ENCODE results near the gene CTNNA3. TPM values are rescaled to one million over a fixed set of nuclear protein-coding genes. Genes with fewer than 3 reads are reported as not detected.

The CTNNA3 gene
- total RNA-seq, 4 donors from 2014 or later = 1.5 to 9.8 (median 4.3) TPM

- no peaks in the 10 kb centered on the region for H3K4me1 ChIP-seq
- intact Hi-C loops (cut with DNase I; ENCODE audit: low total_unique reads) = no loop called here
- H3K4me3 ChIP-seq = no peak overlapping the region
- H3K27me3 ChIP-seq = no peaks in the 10 kb centered on the region
- no peaks in the 10 kb centered on the region for H3K9me3 ChIP-seq
- no peak overlapping the region for H3K27ac ChIP-seq
- TF ChIP-seq, protein P1, sequence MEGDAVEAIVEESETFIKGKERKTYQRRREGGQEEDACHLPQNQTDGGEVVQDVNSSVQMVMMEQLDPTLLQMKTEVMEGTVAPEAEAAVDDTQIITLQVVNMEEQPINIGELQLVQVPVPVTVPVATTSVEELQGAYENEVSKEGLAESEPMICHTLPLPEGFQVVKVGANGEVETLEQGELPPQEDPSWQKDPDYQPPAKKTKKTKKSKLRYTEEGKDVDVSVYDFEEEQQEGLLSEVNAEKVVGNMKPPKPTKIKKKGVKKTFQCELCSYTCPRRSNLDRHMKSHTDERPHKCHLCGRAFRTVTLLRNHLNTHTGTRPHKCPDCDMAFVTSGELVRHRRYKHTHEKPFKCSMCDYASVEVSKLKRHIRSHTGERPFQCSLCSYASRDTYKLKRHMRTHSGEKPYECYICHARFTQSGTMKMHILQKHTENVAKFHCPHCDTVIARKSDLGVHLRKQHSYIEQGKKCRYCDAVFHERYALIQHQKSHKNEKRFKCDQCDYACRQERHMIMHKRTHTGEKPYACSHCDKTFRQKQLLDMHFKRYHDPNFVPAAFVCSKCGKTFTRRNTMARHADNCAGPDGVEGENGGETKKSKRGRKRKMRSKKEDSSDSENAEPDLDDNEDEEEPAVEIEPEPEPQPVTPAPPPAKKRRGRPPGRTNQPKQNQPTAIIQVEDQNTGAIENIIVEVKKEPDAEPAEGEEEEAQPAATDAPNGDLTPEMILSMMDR (IDR thresholded peaks at IDR 0.05) = no peak
- TF ChIP-seq POLR2A (IDR thresholded peaks at IDR 0.05) = no peak
- no peaks in the 10 kb centered on the region for H3K36me3 ChIP-seq
- no peak for DNase-seq
These were observed 713.1 kb downstream of the CTNNA3 start for GRCh38 chr10:66982792-66983474.

GRCh38 chr10:66982053-66982420 lies 714.0 kb downstream of the CTNNA3 start:
- no peak overlapping the region for H3K27ac ChIP-seq
- H3K27me3 ChIP-seq = no peaks in the 10 kb centered on the region
- H3K4me3 ChIP-seq = no peak overlapping the region
- no peaks in the 10 kb centered on the region for H3K9me3 ChIP-seq
- intact Hi-C loops (cut with DNase I; ENCODE audit: low total_unique reads) = no loop called here
- H3K36me3 ChIP-seq = no peaks in the 10 kb centered on the region
- DNase-seq = no peak
- no peak for TF ChIP-seq POLR2A (IDR thresholded peaks at IDR 0.05)
- TF ChIP-seq, protein P1 (IDR thresholded peaks at IDR 0.05) = no peak
- no peaks in the 10 kb centered on the region for H3K4me1 ChIP-seq

DNA sequence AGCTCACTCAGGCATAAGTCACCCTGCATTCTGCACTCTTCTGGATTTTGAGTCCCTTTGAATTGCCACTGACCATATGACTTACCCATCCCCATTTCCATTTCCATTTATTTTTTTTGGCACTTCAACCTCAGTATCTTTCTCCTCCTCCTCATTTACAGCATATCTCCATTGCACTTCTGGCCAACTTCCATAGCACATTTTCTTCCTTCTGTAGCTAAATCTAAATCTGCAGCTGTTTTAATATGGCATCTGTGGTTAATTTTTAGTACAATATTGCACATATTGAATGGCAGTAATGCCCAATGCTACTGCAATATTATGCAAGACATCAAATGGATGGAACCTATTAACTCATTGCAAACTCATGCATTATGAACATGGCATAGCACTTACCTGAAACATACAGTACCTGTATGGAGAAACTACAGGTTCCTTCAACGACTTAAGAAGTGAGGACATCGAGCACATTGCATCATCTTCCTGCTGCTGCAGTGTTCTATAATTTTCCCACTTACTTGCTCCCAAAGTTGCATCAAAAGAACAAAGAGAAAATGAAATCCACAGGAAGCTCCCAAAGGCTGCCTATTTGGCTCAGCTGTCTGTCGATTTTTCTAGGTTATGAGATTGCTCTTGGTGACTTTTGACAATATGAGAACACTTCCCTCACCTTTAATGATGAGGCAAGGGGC lies 714.5 kb downstream of the CTNNA3 start:
- Histone ChIP-seq H3K27me3 (no peaks in the 10 kb centered on the region), H3K36me3 (no peaks in the 10 kb centered on the region), H3K4me3 (no peak overlapping the region), H3K27ac (no peak overlapping the region), H3K4me1 (no peaks in the 10 kb centered on the region), H3K9me3 (no peaks in the 10 kb centered on the region)
- intact Hi-C loops (cut with DNase I; ENCODE audit: low total_unique reads) = no loop called here
- TF ChIP-seq, protein P1 (IDR thresholded peaks at IDR 0.05) = no peak
- no peak for TF ChIP-seq POLR2A (IDR thresholded peaks at IDR 0.05)
- DNase-seq = no peak

DNA sequence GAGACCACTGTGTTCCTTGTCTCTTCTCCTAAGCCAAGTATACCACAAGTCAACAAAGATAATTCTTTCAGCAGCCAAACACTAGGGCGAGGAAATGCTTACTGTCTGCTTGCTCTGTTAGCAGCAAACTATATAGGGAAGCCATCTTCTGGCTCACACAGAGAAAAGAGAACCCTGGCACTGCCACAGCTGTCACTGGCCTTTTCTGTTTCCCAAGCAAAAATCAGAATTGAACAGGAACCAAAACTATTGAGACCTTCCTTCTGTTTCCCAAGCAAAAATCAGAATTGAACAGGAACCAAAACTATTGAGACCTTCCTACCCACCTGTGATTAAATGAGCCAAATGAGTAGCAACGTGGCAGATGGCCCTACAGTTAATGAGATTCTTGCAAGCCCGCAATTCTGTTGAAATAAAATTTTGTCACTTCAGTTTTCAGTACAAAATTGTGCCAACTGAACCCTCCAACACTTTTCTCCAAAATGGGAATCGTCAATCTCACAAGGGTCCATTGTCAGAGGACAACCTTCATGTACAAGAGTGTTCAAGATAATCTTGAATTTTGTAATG lies 715.7 kb downstream of the CTNNA3 start:
- Histone ChIP-seq H3K9me3 (no peaks in the 10 kb centered on the region), H3K27me3 (no peaks in the 10 kb centered on the region), H3K27ac (no peak overlapping the region), H3K4me1 (no peaks in the 10 kb centered on the region), H3K4me3 (no peak overlapping the region), H3K36me3 (no peaks in the 10 kb centered on the region)
- no peak for DNase-seq
- intact Hi-C loops (cut with DNase I; ENCODE audit: low total_unique reads) = no loop called here
- TF ChIP-seq, protein P1 (IDR thresholded peaks at IDR 0.05) = no peak
- TF ChIP-seq POLR2A (IDR thresholded peaks at IDR 0.05) = no peak

DNA sequence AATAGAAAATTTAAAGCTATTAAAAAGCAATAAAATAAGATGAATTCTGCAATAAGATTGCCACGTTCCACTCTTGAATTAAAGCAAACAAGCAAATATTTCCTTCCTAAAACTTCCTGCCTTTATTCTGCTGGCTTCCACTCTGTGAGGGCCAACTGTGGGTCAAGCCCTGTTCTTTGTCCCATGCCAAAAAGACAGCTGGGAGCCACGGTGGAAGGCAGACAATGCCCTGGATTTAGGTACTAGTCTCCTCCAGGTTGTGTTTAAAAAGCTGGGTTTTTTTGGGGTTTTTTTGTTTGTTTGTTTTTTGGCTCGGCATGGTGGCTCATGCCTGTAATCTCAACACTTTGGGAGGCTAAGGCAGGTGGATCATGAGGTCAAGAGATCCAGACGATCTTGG lies 731.0 kb downstream of the CTNNA3 start:
- TF ChIP-seq POLR2A (IDR thresholded peaks at IDR 0.05) = no peak
- TF ChIP-seq, protein P1 (IDR thresholded peaks at IDR 0.05) = no peak
- Histone ChIP-seq H3K27ac (no peak overlapping the region), H3K36me3 (no peaks in the 10 kb centered on the region), H3K27me3 (no peaks in the 10 kb centered on the region), H3K4me3 (no peak overlapping the region), H3K9me3 (no peaks in the 10 kb centered on the region), H3K4me1 (no peaks in the 10 kb centered on the region)
- no peak for DNase-seq
- intact Hi-C loops (cut with DNase I; ENCODE audit: low total_unique reads) = no loop called here

Data from uterus (tissue), 4 donors.